ENCODE results near the gene ZNF385C. TPM values are rescaled to one million over a fixed set of nuclear protein-coding genes. Genes with fewer than 3 reads are reported as not detected.

The ZNF385C gene
- total RNA-seq, 3 donors from 2014 or later: 0.48 to 1.0 (median 0.66) TPM

GRCh38 chr17:42055496-42055895 is 42.8 kb downstream of the ZNF385C start:
- intact Hi-C loops (cut with DNase I; ENCODE audit: low total_unique reads): no loop called here
- Histone ChIP-seq H3K36me3 (no peaks in the 10 kb centered on the region), H3K27me3 (no peaks in the 10 kb centered on the region), H3K4me1 (no peaks in the 10 kb centered on the region), H3K9me3 (no peaks in the 10 kb centered on the region), H3K27ac (no peak overlapping the region), H3K4me3 (no peak overlapping the region)
- TF ChIP-seq CTCF (IDR thresholded peaks at IDR 0.05) (no peak), POLR2A (IDR thresholded peaks at IDR 0.05) (no peak), POLR2AphosphoS5 (IDR thresholded peaks at IDR 0.05) (no peak)
- DNase-seq (ENCODE audit: low spot score in 2 of 2): no peak

DNA sequence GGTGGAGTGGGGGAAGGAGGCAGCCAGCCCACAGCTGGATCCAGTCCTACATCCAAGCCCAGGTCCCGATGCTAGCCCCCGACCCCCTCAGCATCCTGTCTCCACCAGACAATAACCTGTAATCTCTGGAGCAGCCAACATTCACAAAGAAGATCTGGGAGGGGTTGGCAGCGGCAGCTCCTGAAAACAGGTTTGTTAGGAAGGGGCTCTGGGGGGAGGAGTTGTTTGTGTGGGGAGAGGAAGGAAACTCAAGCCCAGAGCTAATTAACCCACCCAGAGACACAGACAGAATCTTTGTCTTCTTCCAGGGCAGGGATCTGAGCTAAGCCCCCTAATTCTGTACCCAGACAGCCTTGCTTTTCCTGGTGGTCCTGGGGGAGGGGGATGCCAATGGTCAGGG is 43.2 kb downstream of the ZNF385C start:
- Histone ChIP-seq H3K4me3 (no peak overlapping the region), H3K36me3 (no peaks in the 10 kb centered on the region), H3K4me1 (no peaks in the 10 kb centered on the region), H3K27me3 (no peaks in the 10 kb centered on the region), H3K9me3 (no peaks in the 10 kb centered on the region), H3K27ac (no peak overlapping the region)
- DNase-seq (ENCODE audit: low spot score in 2 of 2): no peak
- TF ChIP-seq POLR2AphosphoS5 (IDR thresholded peaks at IDR 0.05) (no peak), POLR2A (IDR thresholded peaks at IDR 0.05) (no peak), CTCF (IDR thresholded peaks at IDR 0.05) (no peak)
- intact Hi-C loops (cut with DNase I; ENCODE audit: low total_unique reads): no loop called here

- TF ChIP-seq CTCF (IDR thresholded peaks at IDR 0.05) (no peak), POLR2AphosphoS5 (IDR thresholded peaks at IDR 0.05) (no peak), POLR2A (IDR thresholded peaks at IDR 0.05) (no peak)
- no peaks in the 10 kb centered on the region for H3K9me3 ChIP-seq
- no peak for DNase-seq (ENCODE audit: low spot score in 2 of 2)
- no peak overlapping the region for H3K27ac ChIP-seq
- no peaks in the 10 kb centered on the region for H3K27me3 ChIP-seq
- H3K4me1 ChIP-seq: no peaks in the 10 kb centered on the region
- intact Hi-C loops (cut with DNase I; ENCODE audit: low total_unique reads): no loop called here
- H3K36me3 ChIP-seq: no peaks in the 10 kb centered on the region
- H3K4me3 ChIP-seq: no peak overlapping the region
These were observed 44.4 kb downstream of the ZNF385C start for GRCh38 chr17:42053731-42054500.

DNA sequence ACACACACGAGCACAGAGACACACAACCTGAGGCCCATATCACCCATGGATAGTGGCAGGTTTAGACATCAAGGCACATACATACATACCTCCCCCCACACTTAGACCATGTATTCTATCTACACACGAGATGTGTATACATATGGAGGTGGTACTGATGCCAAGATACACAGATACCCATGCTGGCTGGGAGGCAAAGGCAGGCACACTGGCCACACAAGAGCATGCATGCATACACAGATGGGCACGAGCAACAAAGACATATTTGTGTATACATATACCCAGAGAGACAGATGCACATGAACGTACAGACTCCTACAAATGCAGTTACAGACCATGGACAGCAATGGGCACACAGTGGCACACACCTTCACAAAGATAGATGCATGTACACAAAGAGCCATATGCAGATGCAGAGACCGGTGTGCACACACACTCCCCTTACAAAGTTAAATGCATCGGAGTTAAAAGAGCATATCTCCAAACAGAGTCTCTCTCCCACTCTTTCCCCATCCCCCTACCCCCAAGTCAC is 45.9 kb downstream of the ZNF385C start:
- H3K4me3 ChIP-seq: no peak overlapping the region
- no peaks in the 10 kb centered on the region for H3K9me3 ChIP-seq
- no peak for TF ChIP-seq POLR2AphosphoS5 (IDR thresholded peaks at IDR 0.05)
- TF ChIP-seq POLR2A (IDR thresholded peaks at IDR 0.05): no peak
- TF ChIP-seq CTCF (IDR thresholded peaks at IDR 0.05): no peak
- H3K4me1 ChIP-seq: no peaks in the 10 kb centered on the region
- DNase-seq (ENCODE audit: low spot score in 2 of 2): no peak
- H3K36me3 ChIP-seq: no peaks in the 10 kb centered on the region
- no peak overlapping the region for H3K27ac ChIP-seq
- no peaks in the 10 kb centered on the region for H3K27me3 ChIP-seq
- intact Hi-C loops (cut with DNase I; ENCODE audit: low total_unique reads): no loop called here

- Histone ChIP-seq H3K36me3 (no peaks in the 10 kb centered on the region), H3K27ac (no peak overlapping the region), H3K4me1 (no peaks in the 10 kb centered on the region), H3K9me3 (no peaks in the 10 kb centered on the region), H3K4me3 (peak overlapping the region in 1 of 3 donors; percentile 78), H3K27me3 (no peaks in the 10 kb centered on the region)
- no peak for DNase-seq (ENCODE audit: low spot score in 2 of 2)
- TF ChIP-seq POLR2A (IDR thresholded peaks at IDR 0.05) (no peak), CTCF (IDR thresholded peaks at IDR 0.05) (no peak), POLR2AphosphoS5 (IDR thresholded peaks at IDR 0.05) (no peak)
- intact Hi-C loops (cut with DNase I; ENCODE audit: low total_unique reads): no loop called here
These were observed 46.6 kb downstream of the ZNF385C start for GRCh38 chr17:42051645-42052044.

Data from breast epithelium (tissue), 4 donors.